ENCODE data around the gene ARMC8. TPM values are rescaled to one million over a fixed set of nuclear protein-coding genes. Genes with fewer than 3 reads are reported as not detected.

Gene ARMC8
- total RNA-seq, 1 donor = 59.0 TPM

GRCh38 chr3:138308783-138309182, 121.7 kb downstream of the ARMC8 start:
- Histone ChIP-seq H4K20me1 (ENCODE audit: insufficient read depth, low read length) (no peaks in the 10 kb centered on the region), H3K4me1 (ENCODE audit: insufficient read depth, low read length) (no peaks in the 10 kb centered on the region), H3K27me3 (ENCODE audit: insufficient read depth, low read length) (peaks cover 21% of the 10 kb centered on the region), H3K4me2 (ENCODE audit: insufficient read depth, low read length) (no peak overlapping the region), H3K9me3 (ENCODE audit: low read depth, low read length) (peaks cover 8% of the 10 kb centered on the region), H3K27ac (ENCODE audit: low read depth, low read length) (no peak overlapping the region), H3K4me3 (ENCODE audit: insufficient read depth, low read length) (no peak overlapping the region), H3K79me2 (ENCODE audit: insufficient read depth, low read length) (no peaks in the 10 kb centered on the region), H3K36me3 (ENCODE audit: insufficient read depth, low read length) (no peaks in the 10 kb centered on the region), H2AFZ (ENCODE audit: low read length) (no peak overlapping the region)
- TF ChIP-seq CTCF (IDR thresholded peaks at IDR 0.05; ENCODE audit: extremely low read depth, low read depth, low read length) = no peak
- DNase-seq (ENCODE audit: insufficient read length, low spot score, missing footprints) = no peak

GRCh38 chr3:138310494-138310893, 123.4 kb downstream of the ARMC8 start:
- Histone ChIP-seq H3K79me2 (ENCODE audit: insufficient read depth, low read length) (no peaks in the 10 kb centered on the region), H2AFZ (ENCODE audit: low read length) (no peak overlapping the region), H3K4me2 (ENCODE audit: insufficient read depth, low read length) (no peak overlapping the region), H3K36me3 (ENCODE audit: insufficient read depth, low read length) (no peaks in the 10 kb centered on the region), H3K4me1 (ENCODE audit: insufficient read depth, low read length) (peaks cover 3% of the 10 kb centered on the region), H3K9me3 (ENCODE audit: low read depth, low read length) (peaks cover 8% of the 10 kb centered on the region), H3K27ac (ENCODE audit: low read depth, low read length) (no peak overlapping the region), H3K4me3 (ENCODE audit: insufficient read depth, low read length) (no peak overlapping the region), H4K20me1 (ENCODE audit: insufficient read depth, low read length) (no peaks in the 10 kb centered on the region), H3K27me3 (ENCODE audit: insufficient read depth, low read length) (peaks cover 21% of the 10 kb centered on the region)
- TF ChIP-seq CTCF (IDR thresholded peaks at IDR 0.05; ENCODE audit: extremely low read depth, low read depth, low read length) = no peak
- no peak for DNase-seq (ENCODE audit: insufficient read length, low spot score, missing footprints)

- TF ChIP-seq CTCF (IDR thresholded peaks at IDR 0.05; ENCODE audit: extremely low read depth, low read depth, low read length) = no peak
- H3K79me2 ChIP-seq (ENCODE audit: insufficient read depth, low read length) = no peaks in the 10 kb centered on the region
- H3K36me3 ChIP-seq (ENCODE audit: insufficient read depth, low read length) = no peaks in the 10 kb centered on the region
- peaks cover 3% of the 10 kb centered on the region for H3K4me1 ChIP-seq (ENCODE audit: insufficient read depth, low read length)
- H3K27me3 ChIP-seq (ENCODE audit: insufficient read depth, low read length) = peaks cover 21% of the 10 kb centered on the region
- H3K27ac ChIP-seq (ENCODE audit: low read depth, low read length) = no peak overlapping the region
- H2AFZ ChIP-seq (ENCODE audit: low read length) = no peak overlapping the region
- H3K4me3 ChIP-seq (ENCODE audit: insufficient read depth, low read length) = no peak overlapping the region
- no peaks in the 10 kb centered on the region for H4K20me1 ChIP-seq (ENCODE audit: insufficient read depth, low read length)
- DNase-seq (ENCODE audit: insufficient read length, low spot score, missing footprints) = no peak
- H3K9me3 ChIP-seq (ENCODE audit: low read depth, low read length) = no peaks in the 10 kb centered on the region
- H3K4me2 ChIP-seq (ENCODE audit: insufficient read depth, low read length) = no peak overlapping the region
These were observed 127.7 kb downstream of the ARMC8 start for GRCh38 chr3:138314751-138315150.

GRCh38 chr3:138317687-138318086, 130.6 kb downstream of the ARMC8 start:
- H3K36me3 ChIP-seq (ENCODE audit: insufficient read depth, low read length) = no peaks in the 10 kb centered on the region
- TF ChIP-seq CTCF (IDR thresholded peaks at IDR 0.05; ENCODE audit: extremely low read depth, low read depth, low read length) = no peak

More at GRCh38 chr3:138317687-138318086, 130.6 kb downstream of the ARMC8 start:
- H3K27me3 ChIP-seq (ENCODE audit: insufficient read depth, low read length) = peaks cover 13% of the 10 kb centered on the region
- H3K4me1 ChIP-seq (ENCODE audit: insufficient read depth, low read length) = peaks cover 3% of the 10 kb centered on the region
- no peak overlapping the region for H3K4me3 ChIP-seq (ENCODE audit: insufficient read depth, low read length)
- no peaks in the 10 kb centered on the region for H3K79me2 ChIP-seq (ENCODE audit: insufficient read depth, low read length)
- no peak overlapping the region for H3K27ac ChIP-seq (ENCODE audit: low read depth, low read length)
- no peak overlapping the region for H2AFZ ChIP-seq (ENCODE audit: low read length)
- no peak for DNase-seq (ENCODE audit: insufficient read length, low spot score, missing footprints)
- H4K20me1 ChIP-seq (ENCODE audit: insufficient read depth, low read length) = no peaks in the 10 kb centered on the region
- H3K9me3 ChIP-seq (ENCODE audit: low read depth, low read length) = no peaks in the 10 kb centered on the region
- no peak overlapping the region for H3K4me2 ChIP-seq (ENCODE audit: insufficient read depth, low read length)
